GDM1 (cell line): ENCODE data around the gene LNX2.
"Not testable (repeated sequence)": the region's sequence is repeated elsewhere in the genome, so short reads cannot be mapped to it uniquely, and the experiment has no call there.

Source experiments
- DNase-seq: peaks from one replicate; lab custom pipeline; 2025; lab: John Stamatoyannopoulos, UW

Gene LNX2

GRCh38 chr13:27637289-27637626, 16.9 kb upstream of the LNX2 start:
- DNase-seq, result no peak

- no peak for DNase-seq
Measured at GRCh38 chr13:27636589-27637288, 16.4 kb upstream of the LNX2 start.

DNA sequence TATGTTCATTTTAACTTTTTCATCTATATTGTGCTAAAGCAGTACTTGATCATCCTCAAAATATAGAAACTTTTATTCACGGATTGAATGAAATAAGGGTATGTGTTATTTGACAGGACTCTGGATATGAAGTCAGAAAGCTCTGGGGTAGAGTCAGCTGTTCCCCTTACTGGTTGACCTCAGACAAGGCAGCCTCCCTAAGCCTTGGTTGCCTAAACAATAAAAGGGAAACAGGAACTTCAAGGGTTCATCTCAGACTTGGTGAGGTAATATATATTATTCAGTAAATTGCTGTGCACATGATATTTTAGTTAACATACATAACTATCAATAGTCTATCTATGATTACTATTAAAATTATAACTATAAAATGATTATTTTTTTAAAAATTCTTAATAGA, 14.9 kb upstream of the LNX2 start:
- no peak for DNase-seq

GRCh38 chr13:27634791-27635190, 14.5 kb upstream of the LNX2 start:
- no peak for DNase-seq

- no peak for DNase-seq
Measured at GRCh38 chr13:27634231-27634630, 13.9 kb upstream of the LNX2 start.

DNA sequence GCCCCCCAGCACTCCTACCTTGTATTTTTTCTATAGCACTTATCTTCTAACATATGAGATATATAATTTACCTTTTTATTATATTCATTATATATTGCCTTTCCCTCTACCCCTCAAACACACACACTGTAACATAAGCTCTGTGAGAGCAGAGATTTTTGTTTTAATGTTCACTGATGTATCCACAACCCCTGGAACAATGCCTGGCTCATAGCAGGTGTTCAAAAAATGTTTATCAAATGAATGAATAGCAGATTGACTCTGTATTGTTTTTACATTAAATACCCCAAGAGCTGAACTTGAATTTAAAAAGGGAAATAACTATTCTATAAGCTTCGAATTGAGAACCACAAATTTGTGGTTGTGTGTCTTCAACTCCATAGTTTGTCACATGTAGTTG, 12.3 kb upstream of the LNX2 start:
- no peak for DNase-seq

GRCh38 chr13:27632214-27632613, 11.9 kb upstream of the LNX2 start:
- no peak for DNase-seq

DNA sequence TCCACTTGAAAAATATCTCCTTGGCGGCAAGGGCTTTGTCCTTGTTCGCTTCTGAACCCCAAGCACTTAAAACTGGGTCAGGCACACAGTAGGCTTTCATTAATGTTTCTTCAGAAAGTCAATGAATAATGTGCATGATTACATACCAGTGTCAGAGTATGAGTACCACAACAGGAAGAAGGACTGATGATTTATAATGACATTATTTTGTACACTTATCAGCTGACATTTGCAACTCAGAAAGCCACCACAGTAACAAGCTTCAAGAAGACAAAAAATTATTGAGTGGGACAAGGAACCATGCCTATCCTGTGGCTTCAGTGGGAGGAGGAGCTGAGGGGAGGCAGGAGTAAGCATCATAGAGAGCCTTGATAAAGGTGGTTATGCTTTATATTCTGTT, 11.3 kb upstream of the LNX2 start:
- no peak for DNase-seq

DNA sequence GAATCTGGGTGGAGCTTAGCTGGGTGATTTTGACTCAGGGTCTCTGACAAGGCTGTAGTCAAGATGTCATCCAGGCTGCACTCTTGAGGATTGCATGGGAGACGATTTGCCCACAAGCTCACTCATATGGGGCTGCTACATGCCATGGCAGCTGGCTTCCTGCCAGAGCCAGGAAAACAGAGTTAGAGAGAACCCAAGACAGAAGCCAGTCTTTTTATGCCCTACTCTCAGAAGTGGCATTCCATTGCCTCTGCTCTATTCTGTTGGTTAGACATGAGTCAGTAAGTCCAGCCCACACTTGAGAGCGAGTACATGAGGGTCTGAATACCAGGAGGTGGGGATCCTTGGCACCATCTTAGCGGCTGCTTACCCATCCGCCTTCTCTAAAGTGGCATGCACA, 10.8 kb upstream of the LNX2 start:
- no peak for DNase-seq

DNA sequence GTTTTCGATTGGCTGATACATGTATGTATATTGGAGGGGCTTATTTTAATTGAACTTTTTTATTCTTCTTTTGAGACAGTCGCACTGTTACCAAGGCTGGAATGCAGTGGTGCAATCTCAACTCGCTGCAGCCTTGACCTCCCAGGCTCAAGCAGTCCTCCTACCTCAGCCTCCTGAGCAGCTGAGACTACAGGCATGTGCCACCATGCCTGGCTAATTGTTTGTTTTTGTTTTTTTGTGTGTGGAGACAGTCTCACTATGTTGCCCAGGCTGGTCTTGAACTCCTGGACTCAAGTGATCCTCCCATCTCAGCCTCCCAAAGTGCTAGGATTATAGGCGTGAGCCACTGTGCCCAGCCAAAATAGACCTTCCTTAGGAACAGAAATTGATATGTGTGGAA, 8.4 kb upstream of the LNX2 start:
- DNase-seq, result not testable (repeated sequence)

DNA sequence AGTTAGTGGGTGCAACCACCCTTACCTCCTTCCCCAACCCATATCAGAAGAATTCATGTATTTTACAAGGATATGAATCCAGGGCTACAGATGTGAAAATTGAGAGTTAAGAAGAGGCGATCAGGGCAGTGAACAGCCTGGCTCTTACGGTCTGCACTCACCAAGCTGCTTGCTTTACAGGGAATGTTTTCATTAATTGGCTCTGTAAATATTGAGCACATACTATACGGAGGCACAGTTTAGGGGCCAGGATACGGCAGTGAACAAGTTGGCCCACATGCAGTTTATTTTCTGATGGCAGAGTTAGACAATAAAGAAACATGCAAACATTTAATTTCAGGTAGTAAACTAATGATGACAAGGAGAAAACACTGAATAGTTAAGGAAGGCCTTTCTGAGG, 7.8 kb upstream of the LNX2 start:
- DNase-seq, result no peak

GRCh38 chr13:27627380-27627779, 7.1 kb upstream of the LNX2 start:
- no peak for DNase-seq

DNA sequence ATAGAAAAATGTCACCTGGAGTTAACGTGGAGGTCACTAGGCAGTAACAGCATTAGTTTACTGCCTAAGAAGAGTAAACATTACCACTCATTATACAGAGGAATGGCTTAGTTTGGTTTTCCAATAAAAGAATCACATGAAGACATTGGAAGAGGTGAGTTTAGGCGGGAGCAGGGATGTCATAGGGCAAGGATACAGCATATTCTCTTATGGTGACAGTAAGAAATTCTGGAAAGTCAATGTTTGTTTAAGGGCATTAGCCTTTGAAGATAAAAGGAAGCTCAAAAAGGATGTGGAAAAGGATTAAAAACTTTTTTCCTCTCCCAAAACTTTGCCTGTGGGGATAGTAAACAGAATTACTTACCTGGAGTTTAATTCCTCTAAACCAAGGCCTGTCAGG, 5.5 kb upstream of the LNX2 start:
- DNase-seq, result no peak

GRCh38 chr13:27624071-27624470, 3.7 kb upstream of the LNX2 start:
- DNase-seq, result no peak

GRCh38 chr13:27622881-27623280, 2.6 kb upstream of the LNX2 start:
- DNase-seq, result no peak

DNA sequence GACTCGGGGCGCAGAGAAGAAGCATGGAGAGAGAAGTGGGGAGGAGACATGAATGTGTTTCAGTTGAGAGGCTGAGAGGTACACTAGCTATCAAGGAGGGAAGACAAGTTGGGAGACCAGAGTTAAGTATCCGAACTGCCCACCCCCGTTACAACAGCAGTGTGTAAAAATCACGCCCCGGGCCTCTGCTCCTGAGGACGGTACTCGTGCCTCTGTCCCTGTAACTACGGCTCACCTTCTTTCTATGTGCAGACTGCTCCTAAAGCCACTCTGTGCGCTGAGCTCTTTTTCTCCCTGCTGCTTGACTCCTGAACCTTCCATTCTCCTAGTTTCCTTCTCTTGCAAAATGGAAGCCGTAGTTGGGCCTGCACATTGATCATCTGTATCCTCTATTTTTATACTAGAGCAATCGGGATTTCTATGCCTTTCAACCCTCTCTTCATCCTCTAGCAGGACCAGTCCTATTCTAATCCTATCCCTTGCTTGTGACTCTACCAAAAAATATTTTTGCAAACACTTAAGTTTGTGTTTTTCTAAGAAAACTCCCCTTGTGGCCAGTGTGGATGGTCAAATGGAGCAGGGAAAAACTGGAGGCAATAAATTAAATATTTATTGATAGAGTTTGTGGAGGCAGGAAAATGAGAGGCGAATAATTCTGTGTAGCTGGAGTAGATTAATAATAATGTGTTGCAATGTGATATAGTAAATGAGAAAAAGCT, 1.9 kb upstream of the LNX2 start:
- DNase-seq, result no peak

GRCh38 chr13:27621366-27622101, 1.2 kb upstream of the LNX2 start, which contains the start of gene POLR1D:
Gene POLR1D (plus strand): TSS chr13:27621892. CDS start chr13:27621984, 92 bp downstream.
- DNase-seq, result peak; percentile 91

GRCh38 chr13:27621116-27621365, 712 bp upstream of the LNX2 start:
- DNase-seq, result no peak

DNA sequence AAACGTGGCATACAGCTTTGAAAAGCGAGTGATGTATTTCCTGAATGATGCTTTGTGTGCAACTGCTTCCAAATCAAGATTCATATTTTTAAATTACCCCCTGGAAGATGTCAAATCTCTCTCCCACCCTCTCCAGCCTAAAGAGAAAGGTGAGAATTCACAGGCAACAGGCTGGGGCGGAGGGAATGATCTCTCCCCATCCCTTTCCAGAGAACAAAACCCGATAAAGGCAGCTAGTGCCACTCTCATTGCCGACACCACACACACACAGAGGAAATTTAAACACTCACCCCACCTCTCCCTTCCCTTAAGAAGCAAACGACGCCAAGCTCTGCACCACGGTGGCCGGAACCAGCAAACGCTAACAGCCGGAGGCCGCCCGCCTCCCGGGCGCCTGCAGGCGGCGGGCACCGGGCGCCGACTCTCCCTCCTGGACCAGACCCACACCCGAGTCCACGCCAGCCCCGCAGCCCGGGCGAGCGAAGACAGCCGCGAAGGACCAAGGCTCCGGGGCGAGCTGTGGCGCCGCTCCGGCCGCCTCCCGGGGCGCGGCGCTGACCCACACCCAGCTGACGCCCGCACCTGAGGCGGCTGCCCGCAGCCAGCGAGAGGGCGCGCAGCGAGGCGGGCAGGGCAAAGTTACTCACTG, 477 bp downstream of the LNX2 start:
- peak; percentile 43 for DNase-seq

GRCh38 chr13:27619093-27619727, 1.1 kb downstream of the LNX2 start:
- no peak for DNase-seq

GRCh38 chr13:27617881-27618321, 2.4 kb downstream of the LNX2 start:
- DNase-seq, result no peak

- DNase-seq, result no peak
Measured at GRCh38 chr13:27613628-27614027, 6.7 kb downstream of the LNX2 start.
